Endothelial cell of umbilical vein (primary cell): ENCODE measurements around the gene AIG1. TPM values are rescaled to one million over a fixed set of nuclear protein-coding genes. Genes with fewer than 3 reads are reported as not detected.

Experiments used
- BruUV-seq: library from RNA; stranded (reverse); fragments of 400-500 nt; replicated peaks from 2 replicates; lab custom pipeline; 2021; lab: Mats Ljungman, UMichigan
- CTCF ChIA-PET: fragments of 300-600, 350-600 bp; sonication (Branson Sonifier 250); formaldehyde crosslinking; loops from one replicate; lab custom pipeline; 2021; ENCODE audit warnings: antibody characterized with exemption, inconsistent platforms; lab: Charles Lee
- POLR2A ChIA-PET: fragments of 300-600, 350-600 bp; sonication (Branson Sonifier 250); formaldehyde crosslinking; loops from one replicate; lab custom pipeline; 2021; ENCODE audit warnings: antibody characterized with exemption, inconsistent platforms; lab: Charles Lee
- DNase-seq: peaks from one replicate; pipeline ENCODE4 v3.0.0-alpha.2; 2011; ENCODE audit warnings: low read depth, low spot score
- FAIRE-seq: peaks from 2 replicates; lab custom pipeline; 2011; peaks lifted over from hg19 to GRCh38; lab: Jason Lieb, UNC
- H2AFZ ChIP-seq: 2 replicates; pipeline ENCODE4 v1.6.0; 2012; ENCODE audit warnings: low read depth, low read length, control low read depth, inconsistent platforms
- H3K27ac ChIP-seq: 2 replicates; pipeline ENCODE4 v1.5.1; 2011; ENCODE audit warnings: low read depth, mild to moderate bottlenecking, control low read depth, low read length, moderate library complexity; ENCODE audit not compliant: insufficient read depth
- H3K27me3 ChIP-seq, 2 experiments: 2 replicates each; pipeline versions ENCODE4 v1.6.0 to v1.6.1; 2011; ENCODE audit warnings: low read length in 2 of 2, mixed read lengths in 1 of 2; ENCODE audit not compliant: control insufficient read depth in 2 of 2, insufficient read depth in 2 of 2
- H3K36me3 ChIP-seq, 2 experiments: 2 replicates in 1 of 2; 3 replicates in 1 of 2; pipeline ENCODE4 v1.5.1; 2011; ENCODE audit warnings: low read length in 2 of 2, mild to moderate bottlenecking in 1 of 2, moderate library complexity in 1 of 2; ENCODE audit not compliant: control insufficient read depth in 2 of 2, insufficient read depth in 2 of 2; ENCODE audit errors: extremely low read depth in 1 of 2
- H3K4me1 ChIP-seq: 3 replicates; pipeline ENCODE4 v1.5.1; 2011; ENCODE audit warnings: mild to moderate bottlenecking, low read length; ENCODE audit not compliant: control insufficient read depth, insufficient read depth; ENCODE audit errors: extremely low read depth
- H3K4me2 ChIP-seq: 2 replicates; pipeline ENCODE4 v1.6.1; 2011; ENCODE audit warnings: low read length, control low read depth, mixed read lengths; ENCODE audit not compliant: insufficient read depth
- H3K4me3 ChIP-seq, 3 experiments: fragments of 200-600 bp in 1 of 3; sonication (generic), shearing (Covaris generic) in 1 of 3; replicated peaks in 1 of 3; 2 replicates each; pipeline ENCODE4 v1.5.1; 2011 to 2016; ENCODE audit warnings: control low read depth in 3 of 3, low read length in 3 of 3, mild to moderate bottlenecking in 2 of 3, inconsistent platforms in 1 of 3, low read depth in 1 of 3, moderate library complexity in 1 of 3; ENCODE audit not compliant: insufficient read depth in 1 of 3
- H3K79me2 ChIP-seq: 2 replicates; pipeline ENCODE4 v1.6.0; 2012; ENCODE audit warnings: low read length, inconsistent platforms; ENCODE audit not compliant: control insufficient read depth, insufficient read depth
- H3K9ac ChIP-seq: replicated peaks from 2 replicates; pipeline ENCODE3; 2011; ENCODE audit warnings: low read length, control low read depth; ENCODE audit not compliant: insufficient read depth; ENCODE audit errors: extremely low read depth
- H3K9me1 ChIP-seq: replicated peaks from 3 replicates; pipeline ENCODE4 v1.6.0; 2011; ENCODE audit warnings: mild to moderate bottlenecking, low read length; ENCODE audit not compliant: control insufficient read depth, insufficient read depth; ENCODE audit errors: extremely low read depth
- H3K9me3 ChIP-seq: replicated peaks from 2 replicates; pipeline ENCODE4 v1.5.1; 2012; ENCODE audit warnings: low read length, inconsistent platforms; ENCODE audit not compliant: control insufficient read depth, insufficient read depth
- H4K20me1 ChIP-seq: replicated peaks from 2 replicates; pipeline ENCODE3; 2011; ENCODE audit warnings: mild to moderate bottlenecking, low read length; ENCODE audit not compliant: control insufficient read depth, insufficient read depth; ENCODE audit errors: extremely low read depth
- CTCF ChIP-seq, 2 donors: IDR thresholded peaks; 1 replicate in 1 of 2; 2 replicates in 1 of 2; pipeline ENCODE4 v1.5.1; 2011; ENCODE audit warnings: low read length in 2 of 2, mild to moderate bottlenecking in 2 of 2, moderate library complexity in 2 of 2, control low read depth in 1 of 2, inconsistent platforms in 1 of 2, low read depth in 1 of 2; ENCODE audit not compliant: insufficient read depth in 1 of 2; ENCODE audit errors: extremely low read depth in 1 of 2
- EZH2 ChIP-seq: IDR thresholded peaks from 2 replicates; pipeline ENCODE4 v1.6.1; 2012; ENCODE audit warnings: borderline replicate concordance, low read depth, mild to moderate bottlenecking, moderate library complexity, low read length, inconsistent platforms; ENCODE audit not compliant: severe bottlenecking
- FOS ChIP-seq: IDR thresholded peaks from 2 replicates; pipeline ENCODE4 v1.6.1; 2011; ENCODE audit warnings: mild to moderate bottlenecking, low read length, moderate library complexity, borderline replicate concordance; ENCODE audit not compliant: insufficient read depth
- GATA2 ChIP-seq: IDR thresholded peaks from 2 replicates; pipeline ENCODE4 v1.7.0; 2011; ENCODE audit warnings: low read depth, mild to moderate bottlenecking, moderate library complexity, mixed read lengths, low read length; ENCODE audit not compliant: insufficient read length, insufficient read depth
- JUN ChIP-seq: IDR thresholded peaks from 2 replicates; pipeline ENCODE4 v1.6.1; 2011; ENCODE audit warnings: borderline replicate concordance, low read depth; ENCODE audit not compliant: insufficient read length, insufficient read depth
- MAX ChIP-seq: IDR thresholded peaks from 2 replicates; pipeline ENCODE4 v1.6.1; 2011; ENCODE audit not compliant: insufficient read depth, insufficient read length
- MYC ChIP-seq: IDR thresholded peaks from one replicate; pipeline ENCODE4 v1.6.1; 2011; ENCODE audit warnings: mild to moderate bottlenecking, low read depth, low read length
- POLR2A ChIP-seq: IDR thresholded peaks from 2 replicates; pipeline ENCODE4 v1.6.1; 2012; ENCODE audit warnings: low read depth, mild to moderate bottlenecking, control low read depth, low read length
- POLR2AphosphoS5 ChIP-seq: IDR thresholded peaks from 2 replicates; pipeline ENCODE4 v1.6.1; 2012; ENCODE audit warnings: low read depth, mild to moderate bottlenecking, control low read depth, low read length, moderate library complexity; ENCODE audit not compliant: insufficient read depth
- dilution Hi-C: fragments of 300-500 bp; cut with MboI; formaldehyde crosslinking; loops from one replicate; pipeline ENCODE4 v1.15.0; 2019; ENCODE audit warnings: low sequenced_read_pairs; ENCODE audit not compliant: extremely low pct_ligation_motif_present
- intact Hi-C: fragments of 100-400 bp; cut with micrococcal nuclease; formaldehyde crosslinking; loops from one replicate; pipeline ENCODE4 v1.10.0; 2022
- polyA plus RNA-seq, 4 experiments: library from polyadenylated mRNA; depleted of rRNA in 3 of 4; stranded (reverse) in 3 of 4; unstranded in 1 of 4; fragments of >200 nt; gene quantifications; 2 replicates each; pipeline versions ENCODE4 v1.2.1 to v1.2.3, GENCODE V29; 2011 to 2012; ENCODE audit warnings: missing spikeins in 1 of 4
- total RNA-seq: library from RNA; stranded (reverse); gene quantifications from 2 replicates; pipeline ENCODE4 v1.2.3, GENCODE V29; 2021

The AIG1 gene
- total and polyA plus RNA-seq, 2 donors (not counting 3 experiments of a cell fraction or from before 2014, with no cell fraction given), result 17.7 to 22.7 TPM

GRCh38 chr6:143107440-143107839 is 46.8 kb downstream of the AIG1 start:
- CTCF ChIA-PET, result no interaction called here
- POLR2A ChIA-PET, result no interaction called here

More at GRCh38 chr6:143107440-143107839, 46.8 kb downstream of the AIG1 start:
- no TSS peak for BruUV-seq
- no peaks in the 10 kb centered on the region for H3K9me3 ChIP-seq
- no peak overlapping the region for H3K4me3 ChIP-seq
- H3K36me3 ChIP-seq, result no peaks in the 10 kb centered on the region
- no peak for FAIRE-seq
- H3K9me1 ChIP-seq, result no peaks in the 10 kb centered on the region
- intact Hi-C loops (no loop called here), dilution Hi-C loops (no loop called here)
- TF ChIP-seq JUN (no peak), EZH2 (no peak), CTCF (IDR thresholded peaks at IDR 0.05; ENCODE audit: extremely low read depth in 1 of 2, insufficient read depth in 1 of 2, low read depth in 1 of 2, low read length in 2 of 2) (no peak), MYC (no peak), POLR2A (no peak), POLR2AphosphoS5 (no peak), FOS (no peak), GATA2 (no peak), MAX (no peak)
- H2AFZ ChIP-seq, result no peak overlapping the region
- no peak for DNase-seq
- no peaks in the 10 kb centered on the region for H3K79me2 ChIP-seq
- no peaks in the 10 kb centered on the region for H3K4me1 ChIP-seq
- H4K20me1 ChIP-seq, result no peaks in the 10 kb centered on the region
- H3K9ac ChIP-seq, result no peak overlapping the region
- no peaks in the 10 kb centered on the region for H3K27me3 ChIP-seq
- H3K27ac ChIP-seq, result no peak overlapping the region
- H3K4me2 ChIP-seq, result no peak overlapping the region
